GM04504 (cell line): ENCODE measurements around the gene ISOC2.
"Not testable (repeated sequence)": the region's sequence is repeated elsewhere in the genome, so short reads cannot be mapped to it uniquely, and the experiment has no call there.

ENCODE experiments used
- DNase-seq: peaks from one replicate; pipeline ENCODE4 v3.0.0-alpha.2; 2012; ENCODE audit warnings: low read depth

Gene ISOC2

GRCh38 chr19:55461259-55461973, at the start of gene ISOC2:
ISOC2 (minus strand) TSS chr19:55461642; CDS start chr19:55456486, 5,156 bp downstream.
- DNase-seq, result peak; percentile 100

GRCh38 chr19:55508120-55508519, 46.7 kb upstream of the ISOC2 start:
- no peak for DNase-seq

DNA sequence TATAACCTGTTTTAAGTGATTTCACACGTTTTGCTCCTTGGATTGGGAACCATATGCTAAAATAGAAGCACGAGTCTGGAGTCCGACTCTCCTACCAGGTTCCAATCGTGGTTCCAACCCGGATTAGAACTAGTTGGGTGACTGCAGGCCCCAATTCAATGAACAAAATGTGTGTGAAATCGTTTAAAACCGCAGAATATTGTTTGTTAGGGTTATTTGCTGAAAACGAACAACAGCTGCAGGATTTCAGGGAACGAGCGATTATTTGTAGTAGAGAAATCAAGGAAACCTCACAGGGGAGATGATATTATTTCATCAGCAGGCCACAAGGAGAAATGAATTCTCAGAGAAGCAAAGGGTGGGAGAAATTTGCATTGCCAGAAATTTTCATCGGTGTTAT, 43.5 kb upstream of the ISOC2 start:
- DNase-seq, result no peak

GRCh38 chr19:55504252-55504603, 42.8 kb upstream of the ISOC2 start:
- no peak for DNase-seq

- DNase-seq, result peak; percentile 73
Measured at GRCh38 chr19:55503502-55504251, 42.2 kb upstream of the ISOC2 start.

DNA sequence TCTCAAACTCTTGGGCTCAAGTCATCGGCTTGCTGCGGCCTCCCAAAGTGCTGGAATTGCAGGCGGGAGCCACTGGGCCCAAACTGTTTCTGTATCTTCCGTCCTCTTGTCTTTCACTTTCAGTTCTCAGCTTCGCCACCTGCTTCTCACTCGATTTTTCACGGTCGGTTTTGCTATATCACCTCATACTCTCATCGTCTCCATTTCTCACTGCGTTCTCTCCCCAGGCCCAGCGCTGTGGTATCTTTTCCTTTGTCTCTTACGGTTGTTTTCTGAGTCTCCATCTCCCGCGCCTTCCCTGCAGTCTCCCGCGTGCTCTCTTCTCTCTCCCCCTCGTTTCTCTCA, 41.7 kb upstream of the ISOC2 start:
- no peak for DNase-seq

DNA sequence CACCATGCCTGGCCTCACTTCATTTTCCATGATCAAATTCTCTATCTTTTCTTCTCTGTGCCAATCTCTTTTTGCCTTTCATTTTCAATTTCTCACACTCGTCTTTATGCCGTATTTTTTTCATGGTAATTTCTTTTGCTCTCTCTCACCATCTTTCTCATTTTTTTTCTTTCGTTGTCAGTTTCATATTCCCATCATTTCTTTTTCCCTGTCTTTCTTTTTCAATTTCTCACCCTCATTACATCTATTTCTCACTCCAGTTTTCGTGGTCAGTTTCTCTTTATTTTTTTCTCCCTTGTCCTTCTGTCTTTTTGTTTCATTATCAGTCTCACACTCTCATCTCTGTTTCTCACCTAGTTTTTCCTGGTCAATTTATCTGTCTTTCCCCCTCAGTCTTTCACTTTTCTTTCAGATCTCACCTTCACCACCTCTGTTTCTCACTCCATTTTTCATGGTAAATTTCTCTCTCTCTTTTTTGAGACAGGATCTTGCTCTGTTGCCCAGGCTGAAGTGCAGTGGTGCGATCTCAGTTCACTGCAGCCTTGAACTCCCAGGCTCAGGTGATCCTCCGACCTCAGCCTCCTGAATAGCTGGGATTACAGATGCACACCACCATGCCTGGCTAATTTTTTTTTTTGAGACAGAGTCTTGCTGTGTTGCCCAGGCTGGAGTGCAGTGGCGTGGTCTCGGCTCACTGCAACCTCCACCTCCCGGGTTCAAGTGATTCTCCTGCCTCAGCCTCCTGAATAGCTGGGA, 40.9 kb upstream of the ISOC2 start:
- DNase-seq, result no peak

GRCh38 chr19:55500368-55500952, 39.0 kb upstream of the ISOC2 start:
- DNase-seq, result no peak

DNA sequence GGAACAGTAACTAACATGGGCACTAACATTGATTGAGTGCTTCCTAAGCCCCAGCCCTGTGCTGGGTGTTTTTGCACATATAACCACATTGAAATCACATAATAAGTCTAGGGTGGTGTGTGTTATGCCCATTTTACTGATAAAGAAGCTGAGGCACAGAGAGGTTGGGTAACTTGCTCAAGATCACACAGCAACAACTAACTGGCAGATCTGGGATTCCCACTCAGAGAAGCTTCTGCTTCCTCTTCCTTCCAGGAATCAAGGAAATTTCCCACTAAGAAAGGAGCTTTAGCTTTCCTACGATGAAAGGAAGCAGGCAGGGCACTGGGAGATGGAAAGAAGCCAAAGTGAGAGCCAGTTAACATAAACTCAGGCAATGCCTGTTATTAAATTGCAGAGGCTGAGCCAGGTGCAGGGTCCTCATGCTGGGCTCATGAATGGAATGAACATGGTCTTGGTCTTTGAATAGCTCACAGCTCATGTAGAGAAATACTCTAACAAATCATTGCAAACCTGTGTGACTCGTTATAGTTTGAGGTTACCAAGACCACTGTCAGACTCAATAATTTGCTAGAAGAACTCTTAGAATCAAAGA, 36.9 kb upstream of the ISOC2 start:
- no peak for DNase-seq

DNA sequence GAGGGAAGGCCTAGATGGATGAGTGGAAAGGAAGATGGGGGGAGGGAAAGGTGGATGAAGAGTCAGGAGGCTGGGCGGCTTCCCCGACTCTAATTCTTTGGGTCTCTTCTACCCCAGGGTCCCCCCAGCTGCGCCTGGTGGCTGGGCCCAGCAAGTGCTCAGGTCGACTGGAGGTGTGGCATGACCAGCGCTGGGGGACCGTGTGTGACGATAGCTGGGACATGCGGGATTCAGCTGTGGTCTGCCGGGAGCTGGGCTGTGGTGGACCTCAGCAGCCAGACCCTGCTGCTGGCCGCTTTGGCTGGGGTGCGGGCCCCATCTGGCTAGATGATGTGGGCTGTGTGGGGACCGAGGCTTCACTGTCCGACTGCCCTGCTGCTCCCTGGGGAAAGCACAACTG, 36.3 kb upstream of the ISOC2 start:
- DNase-seq, result no peak

- DNase-seq, result not testable (repeated sequence)
Measured at GRCh38 chr19:55496820-55497219, 35.4 kb upstream of the ISOC2 start.

DNA sequence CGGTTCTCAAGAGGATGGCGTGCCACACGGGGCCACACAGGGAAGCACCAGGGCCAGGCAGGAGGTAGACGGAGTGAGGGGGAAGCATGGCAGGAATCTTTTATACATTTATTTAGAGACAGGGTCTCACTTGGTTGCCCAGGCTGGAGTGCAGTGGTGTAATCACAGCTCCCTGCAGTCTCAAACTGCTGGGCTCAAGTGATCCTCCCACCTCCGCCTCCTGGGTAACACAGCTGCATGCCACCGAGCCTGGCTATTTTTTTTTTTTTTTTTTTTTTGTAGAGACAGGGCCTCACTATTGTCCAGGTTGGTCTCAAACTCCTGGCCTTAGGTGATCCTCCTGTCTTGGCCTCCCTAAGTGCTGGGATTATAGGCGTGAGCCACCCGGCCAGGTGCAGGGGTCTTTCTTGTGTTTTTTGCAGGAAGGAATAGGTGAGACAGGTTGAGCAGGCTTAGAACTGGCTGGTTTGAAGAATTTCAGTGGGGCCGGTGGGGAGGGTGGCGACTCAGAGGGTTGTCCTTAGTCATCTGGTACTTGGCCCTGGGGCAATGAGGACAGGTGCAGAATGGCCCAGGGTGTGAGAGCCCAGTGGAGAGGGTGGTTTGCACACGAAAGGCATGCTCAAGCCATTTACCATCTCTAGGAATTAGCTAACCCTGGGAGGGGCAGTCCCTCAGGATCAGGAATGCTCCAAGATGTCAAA, 34.4 kb upstream of the ISOC2 start:
- DNase-seq, result no peak

DNA sequence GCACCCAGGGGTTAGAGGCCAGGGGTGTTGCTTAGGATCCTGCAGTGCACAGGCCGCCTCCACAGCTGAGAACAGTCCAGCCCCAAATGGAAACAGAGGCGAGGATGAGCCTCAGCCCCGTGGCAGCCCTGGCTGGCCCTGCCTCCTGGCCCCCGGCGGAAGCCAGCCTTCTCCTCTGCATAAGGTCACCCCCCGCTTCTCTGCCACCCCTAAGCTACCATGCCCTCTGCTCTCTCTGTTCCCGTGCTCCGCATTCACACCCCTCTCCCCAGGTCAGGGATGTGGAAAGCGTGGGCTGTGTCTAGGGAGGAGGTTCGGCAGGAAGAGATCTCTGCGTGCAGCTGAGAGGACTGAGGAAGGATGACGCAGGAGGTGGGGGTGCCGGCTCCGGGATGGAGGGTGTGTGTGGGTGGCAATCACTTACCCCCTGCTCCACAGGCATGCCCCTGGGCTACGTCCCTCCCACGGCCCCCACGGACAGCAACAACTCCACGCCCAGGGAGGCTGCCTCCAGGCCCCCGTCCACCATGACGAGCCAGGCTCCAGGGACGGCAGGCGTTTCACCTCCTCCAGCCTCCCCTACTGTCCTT, 32.8 kb upstream of the ISOC2 start:
- DNase-seq, result no peak

DNA sequence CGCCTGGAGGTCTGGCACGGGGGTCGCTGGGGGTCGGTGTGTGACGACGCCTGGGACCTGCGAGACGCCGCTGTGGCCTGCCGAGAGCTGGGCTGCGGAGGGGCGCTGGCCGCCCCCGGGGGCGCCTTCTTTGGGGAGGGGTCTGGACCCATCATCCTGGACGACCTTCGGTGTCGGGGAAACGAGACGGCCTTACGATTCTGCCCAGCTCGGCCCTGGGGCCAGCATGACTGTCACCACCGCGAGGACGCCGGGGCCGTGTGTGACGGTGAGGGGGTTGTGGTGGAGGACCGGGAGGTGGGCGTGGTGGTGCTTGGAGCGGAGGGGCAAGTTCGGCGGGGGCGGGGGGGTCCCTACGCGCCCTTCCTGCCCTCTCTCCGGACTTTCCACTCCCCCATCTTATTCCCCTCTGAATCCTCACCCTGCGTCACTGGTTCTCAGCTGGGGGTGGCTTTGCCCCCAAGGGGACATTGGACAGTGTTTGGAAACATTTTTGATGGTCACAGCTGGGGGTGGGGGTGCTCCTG, 32.3 kb upstream of the ISOC2 start:
- no peak for DNase-seq

DNA sequence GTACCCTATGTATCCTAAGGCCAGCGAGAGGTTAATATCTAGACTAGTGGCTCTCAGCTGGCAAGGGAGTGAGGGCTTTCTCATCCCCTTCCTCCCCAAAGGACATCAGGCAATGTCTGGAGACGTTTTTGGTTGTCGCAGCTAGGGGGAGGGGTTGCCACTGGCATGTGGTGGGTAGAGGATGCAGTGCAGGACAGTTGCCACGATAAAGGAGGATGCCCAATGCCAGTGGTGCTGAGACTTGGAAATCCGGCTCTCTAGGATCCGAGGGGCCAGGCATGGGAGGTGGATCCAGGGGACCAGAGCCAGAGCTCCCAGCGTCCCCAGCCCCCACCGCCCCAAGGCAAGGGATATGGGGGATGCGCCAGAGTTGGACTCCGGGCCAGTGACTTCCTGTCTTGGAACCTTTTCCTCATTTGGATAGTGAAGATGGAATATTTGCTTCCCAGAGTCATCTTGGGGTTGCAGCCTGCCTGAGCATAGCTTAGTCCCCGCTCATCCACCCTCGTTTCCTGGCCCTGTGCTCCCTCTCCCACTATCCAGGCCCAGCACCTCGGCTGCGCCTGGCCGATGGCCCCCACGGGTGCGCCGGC, 31.7 kb upstream of the ISOC2 start:
- DNase-seq, result no peak

DNA sequence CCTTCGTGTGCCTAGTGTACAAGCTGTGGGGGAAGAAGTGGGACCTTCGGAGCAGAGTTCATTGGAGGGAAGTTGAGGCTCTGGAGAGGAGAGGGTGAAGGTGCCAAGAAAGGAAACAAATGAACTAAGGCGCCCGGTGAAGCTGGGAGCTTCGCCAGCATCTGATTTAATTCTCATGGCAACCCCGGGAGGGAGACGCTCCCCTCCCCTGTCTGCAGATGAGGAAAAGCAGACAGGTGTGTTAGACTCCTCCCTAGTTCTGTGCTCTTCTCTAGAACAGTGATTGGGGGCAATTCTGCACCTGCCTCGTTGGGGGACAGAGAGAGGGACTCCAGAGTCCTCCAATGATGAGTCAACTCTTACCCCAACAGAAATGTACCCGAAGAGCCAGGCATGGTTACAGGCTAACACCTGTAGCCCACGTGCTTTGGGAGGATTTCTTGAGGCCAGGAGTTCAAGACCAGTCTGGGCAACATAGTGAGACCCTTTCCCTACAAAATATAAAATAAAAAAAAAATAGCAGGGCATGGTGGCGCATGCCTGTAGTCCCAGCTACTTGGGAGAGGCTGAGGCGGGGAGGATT, 31.0 kb upstream of the ISOC2 start:
- no peak for DNase-seq

DNA sequence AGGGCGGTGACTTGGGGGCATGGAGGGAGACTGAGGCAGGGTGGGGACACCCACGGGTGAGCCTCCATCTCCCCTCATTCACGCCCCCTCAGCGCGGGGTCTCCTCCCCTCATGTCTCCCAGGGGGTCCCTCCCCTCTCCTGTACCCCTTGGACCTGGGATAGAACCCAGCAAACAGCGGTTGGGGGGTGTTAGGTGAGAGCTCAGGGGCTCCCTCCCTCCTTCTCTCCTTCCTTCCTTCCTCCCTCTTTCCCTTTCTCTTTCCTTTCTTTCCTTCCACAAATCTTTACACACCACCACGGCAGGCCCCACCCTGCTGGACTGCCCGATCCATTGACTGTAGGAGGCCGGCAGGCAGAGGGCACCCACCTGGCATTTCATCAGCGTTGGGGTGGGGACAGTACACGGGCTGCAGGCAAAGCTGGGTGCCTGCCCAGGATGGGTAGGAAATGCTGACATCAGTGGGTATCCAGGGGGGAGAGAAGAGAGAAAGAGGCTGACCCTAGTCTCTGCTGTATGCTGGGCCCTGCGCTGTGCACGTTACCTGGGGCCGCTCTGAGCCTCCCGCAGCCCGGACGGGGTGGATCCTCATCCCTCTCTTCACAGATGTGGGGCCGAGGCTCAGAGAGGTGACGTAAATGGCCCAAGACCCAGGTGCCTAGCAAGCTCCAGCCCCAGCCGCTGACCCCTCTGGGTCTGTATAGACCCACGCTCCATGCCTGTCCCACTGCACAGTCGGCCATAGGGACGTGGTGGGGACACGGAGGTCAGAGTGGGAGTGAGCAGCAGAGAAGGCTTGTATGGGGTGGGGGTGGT, 30.3 kb upstream of the ISOC2 start:
- DNase-seq, result no peak

- DNase-seq, result no peak
Measured at GRCh38 chr19:55490478-55491432, 29.3 kb upstream of the ISOC2 start.
